VCaP (cell line): ENCODE data around the gene KLF11.

Experiments used
- H3K27ac ChIP-seq: fragments of 450-650 bp; 2 replicates; pipeline ENCODE4 v1.5.1; 2017
- TF ChIP-seq, protein P1 (sequence below): fragments of 450-650 bp; conservative IDR thresholded peaks from 2 replicates; pipeline ENCODE4 v1.5.1; 2017; ENCODE audit warnings: mild to moderate bottlenecking, moderate library complexity

Gene KLF11

DNA sequence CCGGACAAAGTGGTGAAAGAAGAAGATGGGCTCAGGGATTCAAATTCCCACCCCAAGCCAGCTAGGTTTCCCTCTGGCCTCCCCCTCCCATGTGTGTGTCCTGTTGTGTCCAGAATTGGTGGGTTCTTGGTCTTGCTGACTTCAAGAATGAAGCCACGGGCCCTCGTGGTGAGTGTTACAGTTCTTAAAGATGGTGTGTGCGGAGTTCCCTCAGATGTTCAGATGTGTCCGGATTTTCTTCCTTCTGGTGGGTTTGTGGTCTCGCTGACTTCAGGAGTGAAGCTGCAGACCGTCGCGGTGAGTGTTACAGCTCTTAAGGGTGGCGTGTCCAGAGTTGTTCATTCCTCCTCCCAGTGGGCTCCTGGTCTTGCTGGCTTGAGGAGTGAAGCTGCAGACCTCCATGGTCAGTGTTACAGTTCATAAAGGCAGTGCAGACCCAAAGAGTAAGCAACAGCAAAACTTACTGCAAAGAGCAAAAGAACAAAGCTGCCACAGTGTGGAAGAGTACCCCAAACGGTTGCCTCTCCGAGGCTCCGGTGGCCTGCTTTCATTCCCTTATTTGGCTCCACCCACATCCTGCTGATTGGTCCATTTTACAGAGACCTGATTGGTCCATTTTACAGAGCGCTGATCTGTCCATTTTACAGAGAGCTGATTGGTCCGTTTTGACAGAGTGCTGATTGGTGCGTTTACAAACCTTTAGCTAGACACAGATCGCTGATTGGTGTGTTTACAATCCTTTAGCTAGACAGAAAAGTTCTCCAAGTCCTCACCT is 37.7 kb upstream of the KLF11 start:
- no peak overlapping the region for H3K27ac ChIP-seq

DNA sequence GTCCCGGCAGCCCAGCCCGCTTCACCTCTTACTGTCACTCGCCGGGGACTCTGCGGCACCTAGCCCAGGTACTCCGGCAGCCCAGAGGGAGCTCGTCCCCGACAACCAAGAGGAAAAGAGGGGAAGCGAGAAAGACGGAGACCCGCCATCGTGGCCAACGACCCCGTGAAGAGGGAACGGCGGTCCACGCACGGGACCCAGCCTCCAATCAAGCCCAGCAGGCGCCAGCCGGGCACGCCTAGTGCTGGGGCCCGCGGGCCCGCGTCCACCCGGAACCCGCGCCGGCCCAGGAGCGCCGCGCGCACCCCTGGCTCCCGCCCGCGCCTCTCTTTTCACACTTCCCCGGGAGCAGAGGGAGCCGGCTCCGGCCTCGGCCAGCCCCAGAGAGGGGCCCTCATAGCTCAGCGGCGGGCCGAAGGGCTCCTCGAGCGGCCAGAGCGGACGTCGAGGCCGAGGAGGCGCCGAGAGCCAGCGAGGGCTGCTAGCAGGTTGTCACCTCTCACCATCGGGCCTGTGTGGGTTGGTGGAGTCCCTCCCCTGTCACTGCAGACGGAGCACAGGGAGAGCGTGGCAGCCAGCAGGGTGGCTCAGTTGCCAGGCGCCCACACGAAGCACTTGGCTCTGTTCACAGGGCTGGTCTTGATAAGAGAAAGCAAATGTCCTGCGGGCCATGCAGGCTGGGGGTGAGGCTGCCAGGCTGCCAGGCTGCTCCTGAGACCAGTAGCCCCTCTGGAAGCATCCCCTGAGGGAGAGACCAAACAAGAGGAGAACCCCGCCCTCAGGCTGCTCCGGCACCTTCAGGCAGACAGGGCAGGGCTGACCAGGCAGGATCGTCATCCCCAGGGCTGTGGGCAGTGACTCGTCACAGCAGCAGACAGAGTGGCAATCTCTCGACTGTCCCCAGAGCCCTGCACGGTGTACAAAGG is 36.9 kb upstream of the KLF11 start:
- no peak overlapping the region for H3K27ac ChIP-seq

More for the DNA sequence above, 37.7 kb upstream of the KLF11 start:
- TF ChIP-seq, protein P1, sequence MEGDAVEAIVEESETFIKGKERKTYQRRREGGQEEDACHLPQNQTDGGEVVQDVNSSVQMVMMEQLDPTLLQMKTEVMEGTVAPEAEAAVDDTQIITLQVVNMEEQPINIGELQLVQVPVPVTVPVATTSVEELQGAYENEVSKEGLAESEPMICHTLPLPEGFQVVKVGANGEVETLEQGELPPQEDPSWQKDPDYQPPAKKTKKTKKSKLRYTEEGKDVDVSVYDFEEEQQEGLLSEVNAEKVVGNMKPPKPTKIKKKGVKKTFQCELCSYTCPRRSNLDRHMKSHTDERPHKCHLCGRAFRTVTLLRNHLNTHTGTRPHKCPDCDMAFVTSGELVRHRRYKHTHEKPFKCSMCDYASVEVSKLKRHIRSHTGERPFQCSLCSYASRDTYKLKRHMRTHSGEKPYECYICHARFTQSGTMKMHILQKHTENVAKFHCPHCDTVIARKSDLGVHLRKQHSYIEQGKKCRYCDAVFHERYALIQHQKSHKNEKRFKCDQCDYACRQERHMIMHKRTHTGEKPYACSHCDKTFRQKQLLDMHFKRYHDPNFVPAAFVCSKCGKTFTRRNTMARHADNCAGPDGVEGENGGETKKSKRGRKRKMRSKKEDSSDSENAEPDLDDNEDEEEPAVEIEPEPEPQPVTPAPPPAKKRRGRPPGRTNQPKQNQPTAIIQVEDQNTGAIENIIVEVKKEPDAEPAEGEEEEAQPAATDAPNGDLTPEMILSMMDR = no peak

DNA sequence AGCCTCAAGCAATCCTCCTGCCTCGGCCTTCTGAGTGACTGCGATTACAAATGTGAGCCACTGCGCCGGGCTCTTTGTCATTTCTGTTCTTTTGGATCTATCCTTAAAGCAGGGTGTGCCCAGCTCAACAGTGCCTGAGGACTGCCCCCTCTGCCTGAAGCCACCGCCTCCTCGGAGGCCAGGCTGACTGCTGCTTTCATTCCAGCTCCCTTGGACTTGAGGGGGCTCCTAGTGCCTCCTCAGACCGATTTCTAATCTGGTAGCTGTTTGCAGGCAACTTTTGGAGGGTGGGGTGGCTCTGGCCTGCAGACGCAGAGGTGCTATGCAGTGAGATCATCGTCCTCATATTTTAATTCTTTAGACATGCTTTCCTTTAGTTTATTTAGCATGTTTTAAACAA is 35.9 kb upstream of the KLF11 start:
- H3K27ac ChIP-seq = no peak overlapping the region
- TF ChIP-seq, protein P1 = no peak

More for the DNA sequence above, 36.9 kb upstream of the KLF11 start:
- TF ChIP-seq, protein P1 = no peak

DNA sequence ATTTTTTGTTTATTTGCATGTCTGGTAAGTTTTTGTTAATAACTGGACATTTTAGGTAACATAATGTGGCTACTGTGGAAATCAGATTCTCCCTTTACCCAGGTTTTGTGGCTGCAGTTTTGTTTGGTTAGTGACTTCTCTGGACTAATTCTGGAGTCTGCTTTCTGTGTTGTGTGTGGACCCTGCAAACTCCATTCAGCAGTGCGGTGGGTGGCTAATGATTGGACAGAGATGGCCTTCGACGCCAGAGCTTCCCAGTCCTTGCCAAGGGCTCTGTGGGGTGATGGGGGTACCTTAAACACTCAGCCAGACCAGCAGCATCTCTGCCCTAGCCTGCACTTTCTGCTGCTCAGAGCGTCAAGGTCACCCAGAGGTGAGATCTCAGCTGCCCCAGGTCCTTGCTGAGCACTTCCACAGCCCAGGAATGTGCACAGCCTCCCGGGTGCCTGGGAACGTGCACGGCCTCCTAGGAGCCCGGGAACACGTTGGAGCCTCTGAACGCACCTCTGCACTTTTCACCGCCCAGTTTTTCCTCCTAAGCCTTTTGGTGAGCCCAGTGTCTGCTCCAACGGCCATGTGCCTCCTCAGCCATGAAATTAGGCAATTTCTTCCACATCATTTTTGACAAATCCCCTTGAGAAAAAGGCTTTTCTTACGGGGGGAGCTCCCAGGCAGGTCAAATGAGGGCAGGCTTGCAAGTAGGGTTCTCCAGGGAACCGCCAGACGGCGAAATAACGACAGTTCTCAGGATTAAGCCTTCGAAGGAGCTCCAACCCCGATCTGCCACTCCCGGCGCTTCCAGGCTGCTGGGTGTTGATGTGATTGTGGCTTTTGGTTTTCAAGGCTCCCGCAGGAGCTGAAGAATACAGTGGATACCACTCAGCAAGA is 35.2 kb upstream of the KLF11 start:
- H3K27ac ChIP-seq = no peak overlapping the region
- TF ChIP-seq, protein P1 = no peak

DNA sequence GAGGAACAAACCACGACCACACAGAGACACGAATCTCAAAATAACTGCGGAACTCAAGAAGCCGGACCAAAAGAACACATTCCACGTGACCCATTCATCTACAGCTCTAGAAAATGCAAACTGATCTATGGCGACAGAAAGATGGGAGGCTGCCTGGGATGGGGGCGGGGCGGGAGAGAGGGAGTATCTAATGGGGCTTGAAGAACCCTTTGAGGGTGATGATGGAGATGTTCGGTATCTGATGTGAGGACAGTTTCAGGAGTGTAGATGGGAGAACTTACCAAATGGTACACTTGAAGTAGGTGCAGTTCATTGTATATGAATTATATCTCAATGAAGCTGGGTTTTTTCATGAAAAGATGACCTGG is 34.6 kb upstream of the KLF11 start:
- no peak overlapping the region for H3K27ac ChIP-seq
- TF ChIP-seq, protein P1 = no peak

DNA sequence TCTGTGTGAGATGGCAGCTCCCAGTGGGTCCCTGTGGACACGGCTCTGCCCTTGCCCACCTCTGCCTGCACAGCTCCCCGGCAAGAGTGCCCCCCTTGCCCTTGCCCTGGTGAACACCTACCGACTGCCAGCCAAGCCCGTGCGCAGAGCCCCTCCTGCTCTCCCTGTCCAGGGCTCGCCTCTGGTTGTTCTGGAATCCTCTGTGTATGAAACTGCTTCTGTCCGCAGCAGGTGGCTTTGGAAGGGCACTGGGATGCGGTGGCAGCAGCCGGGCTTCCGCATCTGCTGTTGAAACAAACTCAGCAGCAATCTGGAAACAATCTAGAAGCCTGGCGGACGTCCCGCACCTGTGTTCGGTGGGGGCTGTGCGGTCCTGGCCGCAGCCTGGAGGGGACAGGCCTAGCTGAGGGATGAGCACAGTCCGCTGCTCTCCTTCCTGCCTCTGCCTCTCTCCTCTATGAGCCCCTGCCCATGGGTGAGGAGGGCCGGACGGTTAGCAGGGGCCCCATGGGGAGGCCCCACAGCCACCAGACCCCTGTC is 34.0 kb upstream of the KLF11 start:
- TF ChIP-seq, protein P1 = no peak
- no peak overlapping the region for H3K27ac ChIP-seq
